HEK293 (cell line): ENCODE measurements around the gene NTN5.

Source experiments
- CTCF ChIA-PET: fragments of 350-600 bp; formaldehyde crosslinking; extraction: SDS; loops from one replicate; lab custom pipeline; 2021; ENCODE audit warnings: antibody characterized with exemption; lab: Yijun Ruan, JAX
- POLR2A ChIA-PET: fragments of 300-600 bp; formaldehyde crosslinking; extraction: SDS; loops from one replicate; lab custom pipeline; 2020; ENCODE audit warnings: antibody characterized with exemption, inconsistent platforms; lab: Yijun Ruan, JAX
- H3K27ac ChIP-seq: fragments of 200-500 bp; sonication (Bioruptor generic); 2 replicates; pipeline ENCODE4 v1.5.1; 2014; ENCODE audit warnings: low read depth, low read length, control low read depth, inconsistent platforms; ENCODE audit errors: extremely low read depth
- H3K36me3 ChIP-seq, 2 experiments: fragments of 200-500 bp in 1 of 2; sonication (Bioruptor generic) in 1 of 2; 1 replicate in 1 of 2; 2 replicates in 1 of 2; pipeline ENCODE4 v1.5.1; 2014 to 2017; ENCODE audit warnings: inconsistent platforms in 2 of 2, low read length in 2 of 2; ENCODE audit not compliant: control insufficient read depth in 2 of 2, insufficient read depth in 1 of 2
- H3K4me1 ChIP-seq: fragments of 200-500 bp; sonication (Bioruptor generic); 2 replicates; pipeline ENCODE4 v1.5.1; 2014; ENCODE audit warnings: mild to moderate bottlenecking, low read length, inconsistent platforms; ENCODE audit not compliant: control insufficient read depth, insufficient read depth
- H3K4me3 ChIP-seq: 2 replicates; pipeline ENCODE4 v1.5.1; 2011; ENCODE audit warnings: low read depth, mild to moderate bottlenecking, control low read depth, low read length, moderate library complexity
- H3K9me3 ChIP-seq: fragments of 200-500 bp; sonication (Bioruptor generic); 2 replicates; pipeline ENCODE4 v1.5.1; 2014; ENCODE audit warnings: low read depth, low read length, inconsistent platforms; ENCODE audit not compliant: control insufficient read depth, insufficient read depth
- BCL11A ChIP-seq: fragments of 450-650 bp; formaldehyde crosslinking; IDR thresholded peaks from 2 replicates; pipeline ENCODE4 v1.5.1; 2016; ENCODE audit warnings: low read depth, missing biosample characterization, missing genetic modification characterization
- BCL6B ChIP-seq: fragments of 450-650 bp; formaldehyde crosslinking; IDR thresholded peaks from 2 replicates; pipeline ENCODE4 v1.5.1; 2017; ENCODE audit warnings: missing biosample characterization, missing genetic modification characterization
- GLIS2 ChIP-seq: fragments of 450-650 bp; formaldehyde crosslinking; IDR thresholded peaks from 2 replicates; pipeline ENCODE4 v1.5.1; 2016; ENCODE audit warnings: missing biosample characterization, missing genetic modification characterization
- HOXD13 ChIP-seq: sonication (generic); formaldehyde crosslinking; IDR thresholded peaks from 2 replicates; pipeline ENCODE4 v1.8.0; 2022; ENCODE audit warnings: missing genetic modification reagents, borderline replicate concordance
- KLF10 ChIP-seq: fragments of 450-650 bp; IDR thresholded peaks from 2 replicates; pipeline ENCODE4 v1.5.1; 2018; ENCODE audit warnings: missing biosample characterization, mild to moderate bottlenecking, missing genetic modification characterization
- KLF8 ChIP-seq: fragments of 450-650 bp; formaldehyde crosslinking; IDR thresholded peaks from 2 replicates; pipeline ENCODE4 v1.5.1; 2016; ENCODE audit warnings: missing biosample characterization, missing genetic modification characterization
- OSR2 ChIP-seq: fragments of 450-650 bp; formaldehyde crosslinking; IDR thresholded peaks from 2 replicates; pipeline ENCODE4 v1.5.1; 2016; ENCODE audit warnings: missing biosample characterization, missing genetic modification characterization
- PATZ1 ChIP-seq: fragments of 450-650 bp; formaldehyde crosslinking; IDR thresholded peaks from 2 replicates; pipeline ENCODE4 v1.5.1; 2016; ENCODE audit warnings: missing biosample characterization, missing genetic modification characterization
- PRDM10 ChIP-seq: fragments of 450-650 bp; formaldehyde crosslinking; IDR thresholded peaks from 2 replicates; pipeline ENCODE4 v1.5.1; 2016; ENCODE audit warnings: missing biosample characterization, missing genetic modification characterization
- SP7 ChIP-seq: fragments of 450-650 bp; formaldehyde crosslinking; IDR thresholded peaks from 2 replicates; pipeline ENCODE4 v1.5.1; 2016; ENCODE audit warnings: missing biosample characterization, missing genetic modification characterization
- TCF7L2 ChIP-seq: IDR thresholded peaks from 2 replicates; pipeline ENCODE4 v1.6.1; 2011; ENCODE audit warnings: low read depth, mild to moderate bottlenecking, inconsistent platforms, low read length, moderate library complexity, borderline replicate concordance
- ZBTB17 ChIP-seq: fragments of 450-650 bp; formaldehyde crosslinking; IDR thresholded peaks from 2 replicates; pipeline ENCODE4 v1.5.1; 2016; ENCODE audit warnings: missing biosample characterization, missing genetic modification characterization
- ZBTB21 ChIP-seq: fragments of 450-650 bp; formaldehyde crosslinking; IDR thresholded peaks from 2 replicates; pipeline ENCODE4 v1.5.1; 2017; ENCODE audit warnings: missing biosample characterization, missing genetic modification characterization
- ZBTB8A ChIP-seq: fragments of 450-650 bp; formaldehyde crosslinking; IDR thresholded peaks from 2 replicates; pipeline ENCODE4 v1.5.1; 2016; ENCODE audit warnings: missing biosample characterization, missing genetic modification characterization
- ZEB2 ChIP-seq: fragments of 450-650 bp; formaldehyde crosslinking; IDR thresholded peaks from 2 replicates; pipeline ENCODE4 v1.5.1; 2016; ENCODE audit warnings: missing biosample characterization, missing genetic modification characterization
- ZIC2 ChIP-seq: fragments of 450-650 bp; formaldehyde crosslinking; IDR thresholded peaks from 2 replicates; pipeline ENCODE4 v1.5.1; 2016; ENCODE audit warnings: missing biosample characterization, missing genetic modification characterization
- ZNF146 ChIP-seq: fragments of 450-650 bp; formaldehyde crosslinking; IDR thresholded peaks from 2 replicates; pipeline ENCODE4 v1.5.1; 2016; ENCODE audit warnings: missing biosample characterization, missing genetic modification characterization
- ZNF174 ChIP-seq: fragments of 450-650 bp; formaldehyde crosslinking; IDR thresholded peaks from 2 replicates; pipeline ENCODE4 v1.5.0; 2017; ENCODE audit warnings: missing biosample characterization, mild to moderate bottlenecking, missing genetic modification characterization
- ZNF184 ChIP-seq: fragments of 450-650 bp; IDR thresholded peaks from 2 replicates; pipeline ENCODE4 v1.5.1; 2018; ENCODE audit warnings: missing biosample characterization, mild to moderate bottlenecking, missing genetic modification characterization
- ZNF391 ChIP-seq: fragments of 450-650 bp; formaldehyde crosslinking; IDR thresholded peaks from 2 replicates; pipeline ENCODE4 v1.5.1; 2016; ENCODE audit warnings: low read depth, missing biosample characterization, missing genetic modification characterization, borderline replicate concordance
- ZNF423 ChIP-seq: fragments of 450-650 bp; formaldehyde crosslinking; IDR thresholded peaks from 2 replicates; pipeline ENCODE4 v1.5.1; 2016; ENCODE audit warnings: missing biosample characterization, missing genetic modification characterization
- ZNF449 ChIP-seq: fragments of 450-650 bp; formaldehyde crosslinking; IDR thresholded peaks from 2 replicates; pipeline ENCODE4 v1.5.1; 2017; ENCODE audit warnings: missing biosample characterization, mild to moderate bottlenecking, missing genetic modification characterization, moderate library complexity
- ZNF514 ChIP-seq: fragments of 450-650 bp; formaldehyde crosslinking; IDR thresholded peaks from 2 replicates; pipeline ENCODE4 v1.5.1; 2016; ENCODE audit warnings: missing biosample characterization, missing genetic modification characterization
- ZNF561 ChIP-seq: fragments of 450-650 bp; IDR thresholded peaks from 2 replicates; pipeline ENCODE4 v1.5.1; 2018; ENCODE audit warnings: missing biosample characterization, missing genetic modification characterization, borderline replicate concordance
- ZNF580 ChIP-seq: fragments of 450-650 bp; formaldehyde crosslinking; IDR thresholded peaks from 2 replicates; pipeline ENCODE4 v1.5.1; 2016; ENCODE audit warnings: missing biosample characterization, missing genetic modification characterization
- ZSCAN30 ChIP-seq: fragments of 450-650 bp; IDR thresholded peaks from 2 replicates; pipeline ENCODE4 v1.5.1; 2018; ENCODE audit warnings: missing biosample characterization, mild to moderate bottlenecking, missing genetic modification characterization, moderate library complexity
- ZXDB ChIP-seq: fragments of 450-650 bp; formaldehyde crosslinking; IDR thresholded peaks from 2 replicates; pipeline ENCODE4 v1.5.1; 2016; ENCODE audit warnings: missing biosample characterization, missing genetic modification characterization

The NTN5 gene

GRCh38 chr19:48637948-48638830, 34.6 kb downstream of the NTN5 start (continued):
- no peak for TF ChIP-seq HOXD13 (CRISPR knock-in tag)
- TF ChIP-seq ZNF391: no peak; the same call in 1 of the 2 replicates
- TF ChIP-seq ZNF514 (tag by site-specific recombination): no peak
- no peak; the same call in 1 of the 2 replicates for TF ChIP-seq BCL6B (tag by site-specific recombination)
- TF ChIP-seq OSR2 (tag by site-specific recombination): no peak
- TF ChIP-seq ZBTB21 (tag by site-specific recombination): no peak
- no peak for TF ChIP-seq ZNF423 (tag by site-specific recombination)

GRCh38 chr19:48637449-48637947, 35.3 kb downstream of the NTN5 start:
- POLR2A ChIA-PET: interaction anchor here (1.0 to 2.7 kb wide), 3 partner anchors 8 to 19 kb away, joined by 3 to 22 read pairs (median 6); partner anchors contain the start of genes CA11, RPL18 and SPHK2
- H3K27ac ChIP-seq: peak overlapping the region; percentile 85
- H3K4me3 ChIP-seq: peak overlapping the region; percentile 42
- peaks cover 0 to 7% of the 10 kb centered on the region in 2 experiments; a peak in 2 of 3 replicates for H3K36me3 ChIP-seq
- H3K4me1 ChIP-seq: peaks cover 23% of the 10 kb centered on the region
- CTCF ChIA-PET: interaction anchor here (0.6 to 0.9 kb wide), 6 partner anchors 8 to 236 kb away, joined by 3 to 4 read pairs (median 3); no protein-coding TSS in a partner anchor
- H3K9me3 ChIP-seq: no peaks in the 10 kb centered on the region
- TF ChIP-seq TCF7L2: no peak
- TF ChIP-seq ZNF174 (tag by site-specific recombination): no peak
- TF ChIP-seq ZIC2 (tag by site-specific recombination): peak; percentile 70
- TF ChIP-seq ZEB2 (tag by site-specific recombination): no peak
- TF ChIP-seq ZBTB8A (tag by site-specific recombination): peak; percentile 100
- peak; percentile 38; the same call in 1 of the 2 replicates for TF ChIP-seq PRDM10 (tag by site-specific recombination)
- peak; percentile 100 for TF ChIP-seq GLIS2 (tag by site-specific recombination)
- peak; percentile 97 for TF ChIP-seq KLF10 (tag by site-specific recombination)
- no peak for TF ChIP-seq ZNF146 (tag by site-specific recombination)
- TF ChIP-seq ZNF449 (tag by site-specific recombination): 0 out of 2 replicates have a peak, but pooled peaks have one; percentile 26
- TF ChIP-seq ZXDB (tag by site-specific recombination): peak; percentile 61
- TF ChIP-seq ZSCAN30 (tag by site-specific recombination): no peak
- peak; percentile 95 for TF ChIP-seq PATZ1 (tag by site-specific recombination)
- TF ChIP-seq ZNF561: peak; percentile 94
- no peak for TF ChIP-seq ZNF580 (tag by site-specific recombination)
- TF ChIP-seq BCL11A (tag by site-specific recombination): 0 out of 2 replicates have a peak, but pooled peaks have one; percentile 12
- peak; percentile 97 for TF ChIP-seq KLF8
- TF ChIP-seq SP7 (tag by site-specific recombination): peak; percentile 8
- TF ChIP-seq ZNF184: no peak
- TF ChIP-seq ZNF514 (tag by site-specific recombination): no peak
- peak; percentile 74 for TF ChIP-seq ZBTB17 (tag by site-specific recombination)
